Trophoblast cell (in vitro differentiated cells and primary cell): ENCODE data around the gene GPX3.

Experiments
- DNase-seq, 2 donors: peaks; one replicate each; pipeline ENCODE4 v3.0.0-alpha.2; 2016
- H2AFZ ChIP-seq: 2 replicates; pipeline ENCODE4 v1.6.1; 2013; ENCODE audit warnings: low read length, moderate library complexity, mild to moderate bottlenecking; ENCODE audit not compliant: insufficient read depth, poor library complexity
- H2AK5ac ChIP-seq: 2 replicates; pipeline ENCODE4 v1.6.1; 2013; ENCODE audit warnings: mild to moderate bottlenecking, low read length
- H2BK120ac ChIP-seq: 2 replicates; pipeline ENCODE4 v1.6.1; 2013; ENCODE audit warnings: low read length, mild to moderate bottlenecking, moderate library complexity; ENCODE audit not compliant: insufficient read depth, poor library complexity
- H2BK12ac ChIP-seq: 2 replicates; pipeline ENCODE4 v1.6.1; 2013; ENCODE audit warnings: mild to moderate bottlenecking, low read length, moderate library complexity
- H2BK5ac ChIP-seq: 2 replicates; pipeline ENCODE4 v1.6.1; 2013; ENCODE audit warnings: low read length, low read depth, moderate library complexity, mild to moderate bottlenecking; ENCODE audit not compliant: poor library complexity
- H3K14ac ChIP-seq: 2 replicates; pipeline ENCODE4 v1.6.1; 2013; ENCODE audit warnings: mild to moderate bottlenecking, low read length
- H3K18ac ChIP-seq: 2 replicates; pipeline ENCODE4 v1.6.1; 2013; ENCODE audit warnings: mild to moderate bottlenecking, low read length
- H3K23ac ChIP-seq: 2 replicates; pipeline ENCODE4 v1.6.1; 2013; ENCODE audit warnings: low read length
- H3K27ac ChIP-seq: 2 replicates; pipeline ENCODE4 v1.5.1; 2013; ENCODE audit warnings: low read depth, mild to moderate bottlenecking, inconsistent platforms, low read length, moderate library complexity
- H3K27me3 ChIP-seq: 2 replicates; pipeline ENCODE4 v1.6.1; 2013; ENCODE audit warnings: inconsistent platforms, mild to moderate bottlenecking, low read length, moderate library complexity; ENCODE audit not compliant: insufficient read depth
- H3K36me3 ChIP-seq, 2 experiments: 1 replicate in 1 of 2; 2 replicates in 1 of 2; pipeline ENCODE4 v1.6.1; 2013; ENCODE audit warnings: low read length in 2 of 2, mild to moderate bottlenecking in 2 of 2, moderate library complexity in 1 of 2; ENCODE audit not compliant: insufficient read depth in 2 of 2, control insufficient read depth in 1 of 2
- H3K4ac ChIP-seq: 2 replicates; pipeline ENCODE4 v1.6.1; 2013; ENCODE audit warnings: low read depth, mild to moderate bottlenecking, low read length, moderate library complexity
- H3K4me1 ChIP-seq, 2 experiments: 1 replicate in 1 of 2; 2 replicates in 1 of 2; pipeline ENCODE4 v1.6.1; 2013; ENCODE audit warnings: low read length in 2 of 2, mild to moderate bottlenecking in 2 of 2, moderate library complexity in 1 of 2; ENCODE audit not compliant: insufficient read depth in 2 of 2, control insufficient read depth in 1 of 2
- H3K4me2 ChIP-seq: 2 replicates; pipeline ENCODE4 v1.6.1; 2013; ENCODE audit warnings: inconsistent platforms, mild to moderate bottlenecking, low read length, moderate library complexity
- H3K4me3 ChIP-seq: 2 replicates; pipeline ENCODE4 v1.5.1; 2013; ENCODE audit warnings: mild to moderate bottlenecking, low read depth, low read length, inconsistent platforms
- H3K79me1 ChIP-seq: one replicate; pipeline ENCODE4 v1.6.1; 2013; ENCODE audit warnings: low read length
- H3K79me2 ChIP-seq: 2 replicates; pipeline ENCODE4 v1.6.1; 2013; ENCODE audit warnings: low read length, mild to moderate bottlenecking; ENCODE audit not compliant: control insufficient read depth, insufficient read depth, poor library complexity
- H3K9ac ChIP-seq: 2 replicates; pipeline ENCODE4 v1.6.1; 2013; ENCODE audit warnings: mild to moderate bottlenecking, low read length
- H3K9me3 ChIP-seq: 2 replicates; pipeline ENCODE4 v1.6.1; 2013; ENCODE audit warnings: low read depth, mild to moderate bottlenecking, control low read depth, inconsistent platforms, low read length; ENCODE audit not compliant: insufficient read depth
- H4K12ac ChIP-seq: 2 replicates; pipeline ENCODE4 v1.6.1; 2013; ENCODE audit warnings: low read depth, mild to moderate bottlenecking, low read length, moderate library complexity
- H4K8ac ChIP-seq: 2 replicates; pipeline ENCODE4 v1.6.1; 2013; ENCODE audit warnings: low read depth, mild to moderate bottlenecking, low read length, moderate library complexity
- H4K91ac ChIP-seq: one replicate; pipeline ENCODE4 v1.6.1; 2013; ENCODE audit warnings: low read depth, mild to moderate bottlenecking, low read length, moderate library complexity
- WGBS: extraction: QIAGEN DNeasy Blood & Tissue Kit; methylation state at CpG from one replicate; pipeline ENCODE4 v1.1.7; 2013; ENCODE audit warnings: missing lambda C conversion rate; ENCODE audit not compliant: insufficient read length, insufficient coverage; ENCODE audit errors: extremely low coverage; 5-methylcytosine and 5-hydroxymethylcytosine counted together

The GPX3 gene

DNA sequence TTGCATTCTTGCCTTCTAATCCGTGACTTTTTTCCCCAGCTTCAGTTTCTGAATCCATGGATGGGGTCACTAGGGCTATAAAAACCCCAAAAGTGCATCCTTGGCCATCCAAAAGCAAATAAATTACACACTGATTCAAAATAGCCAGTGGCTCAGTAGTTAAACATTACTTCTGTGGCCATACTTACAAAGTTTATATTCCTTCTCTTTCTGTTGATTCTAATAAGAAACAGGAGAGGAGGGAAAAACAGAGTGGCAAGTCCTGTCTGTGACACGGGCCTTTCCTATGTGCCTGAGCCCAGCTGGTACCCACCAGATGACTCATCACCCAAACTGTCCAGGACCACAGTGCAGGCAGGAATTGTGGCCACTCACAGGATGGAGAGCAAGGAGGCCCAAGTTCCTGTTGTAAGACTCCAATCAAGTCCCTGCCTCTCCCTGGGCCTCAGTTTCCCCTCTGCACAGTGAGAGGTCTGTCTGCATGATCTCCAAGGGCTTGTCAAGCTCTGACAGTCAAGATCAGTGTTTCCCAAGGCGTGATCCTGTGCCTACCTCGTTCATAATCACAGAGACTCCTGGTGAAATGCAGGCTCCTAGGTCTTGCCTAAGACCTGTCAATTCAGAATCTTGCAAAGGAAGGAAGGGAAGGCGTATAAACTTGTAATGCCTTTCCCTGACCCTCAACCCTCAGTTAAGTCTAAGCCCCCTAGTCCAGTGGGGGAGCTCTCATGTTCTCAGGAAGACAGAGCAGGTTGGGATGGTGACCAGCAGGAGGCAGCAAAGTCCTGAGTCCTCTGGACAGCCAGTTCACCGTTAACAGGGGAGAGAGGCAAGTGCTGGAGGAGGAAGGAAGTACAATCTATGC is 30.9 kb downstream of the GPX3 start:
- Histone ChIP-seq H3K9ac (no peak overlapping the region), H3K4ac (no peak overlapping the region), H3K79me1 (no peaks in the 10 kb centered on the region), H4K8ac (no peak overlapping the region), H3K27ac (no peak overlapping the region), H3K14ac (no peak overlapping the region), H3K9me3 (peaks cover 2% of the 10 kb centered on the region), H3K18ac (no peak overlapping the region), H3K4me1 (no peaks in the 10 kb centered on the region), H4K12ac (no peak overlapping the region), H3K79me2 (no peaks in the 10 kb centered on the region), H4K91ac (no peak overlapping the region), H3K23ac (no peak overlapping the region), H2AK5ac (no peak overlapping the region), H3K4me3 (no peak overlapping the region), H3K4me2 (no peak overlapping the region), H3K27me3 (no peaks in the 10 kb centered on the region), H2BK120ac (no peak overlapping the region), H3K36me3 (peaks cover 23 to 47% of the 10 kb centered on the region in 2 experiments), H2AFZ (no peak overlapping the region), H2BK5ac (no peak overlapping the region), H2BK12ac (no peak overlapping the region)
- peak; percentile 74 to 88 for DNase-seq
- WGBS = no CpG with 5 or more reads among the region's 6 CpGs

DNA sequence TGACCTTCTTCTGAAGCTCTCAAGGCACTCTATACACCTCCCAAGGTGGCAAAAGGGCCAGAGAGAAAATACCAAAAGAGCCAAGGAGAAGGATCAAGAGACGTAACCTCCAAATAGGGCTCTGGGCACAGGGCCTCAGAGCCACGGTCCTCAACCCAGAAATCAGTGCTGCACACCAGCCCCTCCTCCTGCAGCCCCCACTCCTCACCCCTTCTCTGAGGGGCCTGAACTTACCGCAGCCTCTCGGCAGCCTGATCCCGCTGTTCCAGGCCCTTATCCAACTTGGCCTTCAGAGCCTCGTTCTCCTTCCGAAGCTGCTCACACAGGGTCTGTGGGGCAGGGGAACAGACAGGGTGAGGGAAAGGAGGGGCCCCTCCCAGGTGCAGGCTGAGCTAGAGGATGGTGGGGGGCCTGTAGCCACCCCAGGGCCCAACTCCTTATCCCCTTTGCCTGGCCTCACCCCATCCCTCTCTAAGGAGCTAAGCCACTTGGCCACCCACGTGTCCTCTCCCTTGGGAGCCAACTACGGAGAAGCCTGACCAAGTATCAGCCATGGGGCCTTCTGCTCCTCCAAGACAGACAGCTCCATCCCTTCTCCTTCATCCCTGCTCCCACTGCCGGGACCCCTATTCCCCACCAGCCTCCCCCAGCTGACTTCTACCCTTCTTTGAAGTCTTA is 31.7 kb downstream of the GPX3 start:
- Histone ChIP-seq H3K27me3 (no peaks in the 10 kb centered on the region), H2AK5ac (no peak overlapping the region), H2AFZ (no peak overlapping the region), H3K23ac (no peak overlapping the region), H3K9ac (no peak overlapping the region), H4K91ac (no peak overlapping the region), H2BK12ac (no peak overlapping the region), H3K27ac (no peak overlapping the region), H4K12ac (no peak overlapping the region), H3K18ac (no peak overlapping the region), H2BK5ac (no peak overlapping the region), H3K36me3 (peaks cover 31 to 51% of the 10 kb centered on the region in 2 experiments), H3K79me1 (no peaks in the 10 kb centered on the region), H3K4me2 (no peak overlapping the region), H3K14ac (no peak overlapping the region), H4K8ac (no peak overlapping the region), H3K4ac (no peak overlapping the region), H3K4me3 (no peak overlapping the region), H3K79me2 (no peaks in the 10 kb centered on the region), H3K9me3 (peaks cover 2% of the 10 kb centered on the region), H2BK120ac (no peak overlapping the region), H3K4me1 (no peaks in the 10 kb centered on the region)
- no peak for DNase-seq
- WGBS = no CpG with 5 or more reads among the region's 10 CpGs

DNA sequence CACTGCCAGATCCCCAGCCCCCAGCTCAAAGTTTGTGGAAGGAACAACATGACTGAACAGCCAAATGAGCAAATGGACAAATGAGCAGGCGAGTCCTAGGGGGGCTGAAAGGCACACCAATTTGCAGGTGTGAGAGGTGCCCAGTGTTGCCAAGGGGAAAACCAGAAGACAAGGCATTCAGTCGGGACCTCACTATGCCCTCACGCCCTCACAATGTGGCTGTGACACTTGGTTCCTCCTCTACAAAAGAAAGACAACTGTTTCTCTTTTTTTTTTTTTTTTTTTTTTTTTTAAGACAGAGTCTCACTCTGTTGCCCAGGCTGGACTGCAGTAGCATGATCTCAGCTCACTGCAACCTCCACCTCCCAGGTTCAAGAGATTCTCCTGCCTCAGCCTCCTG is 32.4 kb downstream of the GPX3 start:
- Histone ChIP-seq H3K4ac (no peak overlapping the region), H3K18ac (no peak overlapping the region)

DNA sequence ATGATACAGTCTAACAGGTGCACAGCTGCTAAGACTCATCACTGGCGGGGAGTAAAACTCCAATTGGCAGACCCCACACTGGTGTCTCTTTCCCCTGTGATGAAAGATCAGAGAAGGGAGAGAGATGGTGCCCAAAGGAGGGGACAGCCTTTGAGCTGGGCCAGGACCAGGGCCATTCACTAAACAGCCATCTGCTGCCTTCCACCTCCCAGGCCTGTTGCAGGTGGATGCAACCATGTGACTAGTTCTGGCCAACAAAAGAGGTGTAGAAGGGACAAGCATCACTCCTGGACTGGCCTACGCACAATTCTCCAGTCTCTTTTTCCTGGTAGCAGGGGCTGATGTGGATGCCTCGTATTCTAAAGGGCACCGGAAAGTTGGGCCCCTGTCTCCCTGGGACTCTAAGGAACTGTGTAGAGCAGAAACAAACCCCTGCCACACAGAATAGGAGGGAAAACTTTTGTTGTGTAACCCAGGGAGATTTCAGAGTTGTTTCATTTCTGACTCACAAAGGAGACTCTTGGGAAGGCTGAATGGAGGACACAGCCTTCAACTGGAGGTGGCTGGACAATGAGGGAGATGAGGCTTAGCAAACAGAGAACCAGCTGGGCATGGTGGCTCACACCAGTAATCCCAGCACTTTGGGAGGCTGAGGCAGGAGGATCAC is 33.5 kb downstream of the GPX3 start:
- no peaks in the 10 kb centered on the region for H3K79me1 ChIP-seq
- H3K27ac ChIP-seq = no peak overlapping the region
- no peak overlapping the region for H3K4me2 ChIP-seq
- H3K18ac ChIP-seq = no peak overlapping the region
- no peak overlapping the region for H4K91ac ChIP-seq
- DNase-seq = no peak
- no CpG with 5 or more reads among the region's 4 CpGs for WGBS
- H2BK120ac ChIP-seq = no peak overlapping the region
- no peaks in the 10 kb centered on the region for H3K27me3 ChIP-seq
- H3K9ac ChIP-seq = no peak overlapping the region
- peaks cover 6% of the 10 kb centered on the region for H3K9me3 ChIP-seq
- no peak overlapping the region for H2AFZ ChIP-seq
- H4K12ac ChIP-seq = no peak overlapping the region
- H3K4me1 ChIP-seq = no peaks in the 10 kb centered on the region
- H2BK12ac ChIP-seq = no peak overlapping the region
- H2BK5ac ChIP-seq = no peak overlapping the region
- no peaks in the 10 kb centered on the region for H3K79me2 ChIP-seq
- H3K4ac ChIP-seq = no peak overlapping the region
- H4K8ac ChIP-seq = no peak overlapping the region
- H2AK5ac ChIP-seq = no peak overlapping the region
- peaks cover 27 to 52% of the 10 kb centered on the region in 2 experiments for H3K36me3 ChIP-seq
- H3K23ac ChIP-seq = no peak overlapping the region
- no peak overlapping the region for H3K14ac ChIP-seq
- H3K4me3 ChIP-seq = no peak overlapping the region

More for the DNA sequence above, 32.4 kb downstream of the GPX3 start:
- Histone ChIP-seq H3K9ac (no peak overlapping the region), H4K91ac (no peak overlapping the region), H3K4me3 (no peak overlapping the region), H3K9me3 (peaks cover 2% of the 10 kb centered on the region), H2AFZ (no peak overlapping the region), H3K23ac (no peak overlapping the region), H3K79me2 (no peaks in the 10 kb centered on the region), H4K12ac (no peak overlapping the region), H3K36me3 (peaks cover 30 to 51% of the 10 kb centered on the region in 2 experiments), H2AK5ac (no peak overlapping the region), H4K8ac (no peak overlapping the region), H3K79me1 (no peaks in the 10 kb centered on the region), H3K4me1 (no peaks in the 10 kb centered on the region), H2BK5ac (no peak overlapping the region), H2BK12ac (no peak overlapping the region), H3K4me2 (no peak overlapping the region), H3K27ac (no peak overlapping the region), H2BK120ac (no peak overlapping the region), H3K27me3 (no peaks in the 10 kb centered on the region), H3K14ac (no peak overlapping the region)
- DNase-seq = no peak
- WGBS = no CpG with 5 or more reads among the region's 3 CpGs
